Right atrium auricular region (tissue), 2 donors: ENCODE data around the gene DCLRE1A. TPM values are rescaled to one million over a fixed set of nuclear protein-coding genes. Genes with fewer than 3 reads are reported as not detected.

Source experiments
- DNase-seq: peaks from one replicate; pipeline ENCODE4 v3.0.0-alpha.2; 2019; ENCODE audit warnings: low spot score
- H3K27ac ChIP-seq, 2 donors: fragments of 200-600 bp; sonication (generic); 1 replicate in 1 of 2; 2 replicates in 1 of 2; pipeline ENCODE4 v1.5.1; 2016 to 2019
- H3K27me3 ChIP-seq, 2 donors: fragments of 200-600 bp; sonication (generic); one replicate each; pipeline versions ENCODE4 v1.5.1 to v1.6.0; 2017 to 2019
- H3K36me3 ChIP-seq: fragments of 200-600 bp; sonication (generic); one replicate; pipeline ENCODE4 v1.5.1; 2016
- H3K4me1 ChIP-seq, 2 donors: fragments of 200-600 bp; sonication (generic); one replicate each; pipeline versions ENCODE4 v1.5.1 to v1.6.0; 2017 to 2019
- H3K4me3 ChIP-seq, 2 donors: fragments of 200-600 bp; sonication (generic); 1 replicate in 1 of 2; 2 replicates in 1 of 2; pipeline ENCODE4 v1.5.1; 2017 to 2019; ENCODE audit warnings: mild to moderate bottlenecking in 1 of 2, moderate library complexity in 1 of 2
- H3K9me3 ChIP-seq, 2 donors: fragments of 200-600 bp; sonication (generic); one replicate each; pipeline ENCODE4 v1.5.1; 2019
- CTCF ChIP-seq, 2 donors: fragments of 200-600 bp; sonication (generic); IDR thresholded peaks; one replicate each; pipeline ENCODE4 v1.5.1; 2019; ENCODE audit warnings: antibody characterized with exemption in 2 of 2
- total RNA-seq, 2 donors: library from RNA; depleted of rRNA; stranded (reverse); fragments of >200 nt; gene quantifications; one replicate each; pipeline ENCODE4 v1.1.0, GENCODE V29; 2016

Gene DCLRE1A
- total RNA-seq, 2 donors from 2014 or later = 4.9 to 7.4 TPM

DNA sequence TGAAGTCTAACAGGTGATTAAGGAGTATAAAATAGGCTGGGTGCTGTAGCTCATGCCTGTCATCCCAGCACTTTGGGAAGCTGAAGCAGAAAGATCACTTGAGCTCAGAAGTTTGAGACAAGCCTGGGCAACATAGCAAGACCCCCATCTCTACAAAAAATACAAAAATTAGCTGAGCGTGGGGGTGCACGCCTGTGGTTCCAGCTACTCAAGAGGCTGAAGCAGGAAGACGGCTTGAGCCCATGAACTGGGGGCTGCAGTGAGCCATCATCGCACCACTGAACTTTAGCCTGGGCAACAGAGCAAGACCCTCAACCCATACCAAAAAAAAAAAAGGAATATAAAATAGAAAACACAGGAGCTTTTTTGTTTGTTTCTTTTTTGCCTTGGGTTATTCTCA lies 47.4 kb downstream of the DCLRE1A start:
- Histone ChIP-seq H3K9me3 (no peaks in the 10 kb centered on the region), H3K27me3 (no peaks in the 10 kb centered on the region), H3K36me3 (no peaks in the 10 kb centered on the region), H3K27ac (no peak overlapping the region), H3K4me3 (no peak overlapping the region), H3K4me1 (no peaks in the 10 kb centered on the region)
- DNase-seq = no peak
- TF ChIP-seq CTCF (IDR thresholded peaks at IDR 0.05) = no peak

- Histone ChIP-seq H3K4me3 (no peak overlapping the region), H3K27ac (no peak overlapping the region), H3K36me3 (no peaks in the 10 kb centered on the region), H3K27me3 (no peaks in the 10 kb centered on the region), H3K4me1 (no peaks in the 10 kb centered on the region), H3K9me3 (no peaks in the 10 kb centered on the region)
- TF ChIP-seq CTCF (IDR thresholded peaks at IDR 0.05) = no peak
- no peak for DNase-seq
These were observed 50.9 kb downstream of the DCLRE1A start for GRCh38 chr10:113802997-113803396.

- Histone ChIP-seq H3K36me3 (no peaks in the 10 kb centered on the region), H3K4me1 (no peaks in the 10 kb centered on the region), H3K4me3 (no peak overlapping the region), H3K27me3 (no peaks in the 10 kb centered on the region), H3K27ac (no peak overlapping the region), H3K9me3 (no peaks in the 10 kb centered on the region)
- no peak for TF ChIP-seq CTCF (IDR thresholded peaks at IDR 0.05)
- no peak for DNase-seq
These were observed 52.3 kb downstream of the DCLRE1A start for GRCh38 chr10:113801569-113801968.

DNA sequence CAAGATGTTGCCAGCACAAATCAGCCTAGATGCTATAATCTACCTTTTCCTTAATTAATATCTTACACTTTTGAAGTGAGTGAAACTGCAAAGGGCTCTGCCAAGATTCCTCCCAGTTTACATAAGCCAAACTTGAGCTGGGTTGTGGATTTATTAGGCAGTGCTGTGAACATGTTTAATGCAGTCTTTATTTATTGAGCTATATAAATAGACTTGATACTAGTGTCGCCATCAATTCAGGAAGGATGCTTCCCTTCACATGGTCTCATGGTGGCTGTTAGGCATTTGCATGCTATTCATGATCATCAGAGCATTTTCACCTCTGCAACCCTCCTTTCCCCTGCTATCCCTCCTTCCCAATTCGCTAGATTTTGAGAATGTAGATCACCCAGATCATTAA lies 62.2 kb downstream of the DCLRE1A start:
- no peaks in the 10 kb centered on the region for H3K27me3 ChIP-seq
- no peaks in the 10 kb centered on the region for H3K9me3 ChIP-seq
- peaks cover 0 to 4% of the 10 kb centered on the region in 2 donors for H3K4me1 ChIP-seq
- no peak overlapping the region for H3K4me3 ChIP-seq
- no peak for DNase-seq
- TF ChIP-seq CTCF (IDR thresholded peaks at IDR 0.05) = no peak
- no peak overlapping the region for H3K27ac ChIP-seq
- no peaks in the 10 kb centered on the region for H3K36me3 ChIP-seq

DNA sequence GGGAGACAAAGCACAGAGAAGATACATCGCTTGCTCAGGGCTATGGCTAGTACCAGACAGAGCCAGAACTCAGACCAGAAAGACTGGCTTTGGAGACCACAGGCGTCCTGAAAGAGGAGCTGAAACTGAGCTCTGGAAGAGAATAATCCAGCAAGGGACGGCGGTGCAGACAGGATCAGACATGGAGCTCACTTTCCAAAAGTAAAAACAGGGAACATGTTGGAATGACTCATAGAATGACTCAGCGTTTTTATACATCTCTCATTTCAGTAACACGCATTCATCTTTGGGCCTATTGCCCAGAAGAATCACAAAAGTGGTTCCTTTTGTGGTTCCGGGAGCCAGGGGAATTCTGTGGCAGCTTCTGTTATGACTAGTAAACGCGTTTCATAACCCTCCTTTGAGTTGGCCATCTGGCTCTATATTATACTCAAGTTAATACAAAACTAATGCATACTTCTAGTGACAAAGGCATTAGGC lies 65.2 kb downstream of the DCLRE1A start:
- H3K27ac ChIP-seq = no peak overlapping the region
- no peak for DNase-seq
- H3K36me3 ChIP-seq = no peaks in the 10 kb centered on the region
- H3K9me3 ChIP-seq = no peaks in the 10 kb centered on the region
- no peaks in the 10 kb centered on the region for H3K27me3 ChIP-seq
- no peak overlapping the region for H3K4me3 ChIP-seq
- H3K4me1 ChIP-seq = peaks cover 0 to 4% of the 10 kb centered on the region in 2 donors
- no peak for TF ChIP-seq CTCF (IDR thresholded peaks at IDR 0.05)

Other genes starting within 250 kb of the DCLRE1A start
- gene NRAP, start 190.0 kb downstream of the DCLRE1A start, total RNA-seq = 100 to 1,000 TPM; 229 to 610 TPM
- 1 to 10 TPM; 7.2 to 9.5 TPM for gene CASP7, start 174.2 kb downstream of the DCLRE1A start, total RNA-seq
- gene PLEKHS1, start 102.4 kb downstream of the DCLRE1A start, total RNA-seq = not detected
- 10 to 100 TPM; 38.6 to 74.8 TPM for gene NHLRC2, start 579 bp upstream of the DCLRE1A start, total RNA-seq
- gene ADRB1, start 189.8 kb upstream of the DCLRE1A start, total RNA-seq = 10 to 100 TPM; 32.8 to 49.8 TPM